ENCODE data around the gene CNTN6.

- no peak for TF ChIP-seq CTCF (IDR thresholded peaks at IDR 0.05)
- TF ChIP-seq POLR2A (IDR thresholded peaks at IDR 0.05): no peak
Observed at GRCh38 chr3:1139071-1139470, 46.2 kb downstream of the CNTN6 start.

Data from lower leg skin (tissue), 3 donors.